ENCODE results near the gene MYO18B. TPM values are rescaled to one million over a fixed set of nuclear protein-coding genes. Genes with fewer than 3 reads are reported as not detected.

MYO18B gene
- total and polyA plus RNA-seq, 7 donors: 79.3 to 434 (median 273) TPM

DNA sequence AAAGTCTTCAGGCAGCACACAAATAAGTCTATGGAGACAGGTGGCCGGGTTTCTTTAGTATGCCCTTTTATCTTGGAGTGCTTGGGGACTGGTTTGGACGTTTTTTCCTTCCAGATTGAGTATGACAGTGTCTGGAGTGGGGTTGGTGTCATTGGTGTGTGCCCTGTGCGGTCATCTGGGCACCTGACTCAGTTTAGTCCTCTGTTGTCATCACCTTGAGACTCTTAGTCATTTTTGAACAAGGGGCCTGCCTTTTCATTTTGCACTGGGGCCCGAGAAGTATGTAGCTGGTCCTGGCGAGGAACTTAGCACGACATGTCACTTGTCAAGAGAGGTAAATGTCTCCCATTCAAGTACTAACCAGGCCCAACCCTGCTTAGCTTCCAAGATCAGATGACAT, 27.2 kb upstream of the MYO18B start:
- 26 to 57% (median 33%) methylated on average over 6 of the region's 6 CpGs for WGBS, 3 donors
- peaks cover 24% of the 10 kb centered on the region for H3K4me1 ChIP-seq
- no peaks in the 10 kb centered on the region for H3K9me3 ChIP-seq
- ATAC-seq (peak; percentile 68 to 81 (median 74)), DNase-seq (no peak)
- H3K4me3 ChIP-seq: peak overlapping the region; percentile 35
- H3K27me3 ChIP-seq (ENCODE audit: insufficient read depth in 3 of 3, low read length in 2 of 3): no peaks in the 10 kb centered on the region
- H3K27ac ChIP-seq: peak overlapping the region; percentile 75
- intact Hi-C loops (cut with DNase I): loop anchor here in 1 of 2 donors (5.0 kb wide), 1 partner anchor 232 kb away; no protein-coding TSS in a partner anchor
- TF ChIP-seq, protein P1, sequence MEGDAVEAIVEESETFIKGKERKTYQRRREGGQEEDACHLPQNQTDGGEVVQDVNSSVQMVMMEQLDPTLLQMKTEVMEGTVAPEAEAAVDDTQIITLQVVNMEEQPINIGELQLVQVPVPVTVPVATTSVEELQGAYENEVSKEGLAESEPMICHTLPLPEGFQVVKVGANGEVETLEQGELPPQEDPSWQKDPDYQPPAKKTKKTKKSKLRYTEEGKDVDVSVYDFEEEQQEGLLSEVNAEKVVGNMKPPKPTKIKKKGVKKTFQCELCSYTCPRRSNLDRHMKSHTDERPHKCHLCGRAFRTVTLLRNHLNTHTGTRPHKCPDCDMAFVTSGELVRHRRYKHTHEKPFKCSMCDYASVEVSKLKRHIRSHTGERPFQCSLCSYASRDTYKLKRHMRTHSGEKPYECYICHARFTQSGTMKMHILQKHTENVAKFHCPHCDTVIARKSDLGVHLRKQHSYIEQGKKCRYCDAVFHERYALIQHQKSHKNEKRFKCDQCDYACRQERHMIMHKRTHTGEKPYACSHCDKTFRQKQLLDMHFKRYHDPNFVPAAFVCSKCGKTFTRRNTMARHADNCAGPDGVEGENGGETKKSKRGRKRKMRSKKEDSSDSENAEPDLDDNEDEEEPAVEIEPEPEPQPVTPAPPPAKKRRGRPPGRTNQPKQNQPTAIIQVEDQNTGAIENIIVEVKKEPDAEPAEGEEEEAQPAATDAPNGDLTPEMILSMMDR (IDR thresholded peaks at IDR 0.05): no peak
- no peaks in the 10 kb centered on the region for H3K36me3 ChIP-seq (ENCODE audit: insufficient read depth in 1 of 2, low read depth in 1 of 2)

DNA sequence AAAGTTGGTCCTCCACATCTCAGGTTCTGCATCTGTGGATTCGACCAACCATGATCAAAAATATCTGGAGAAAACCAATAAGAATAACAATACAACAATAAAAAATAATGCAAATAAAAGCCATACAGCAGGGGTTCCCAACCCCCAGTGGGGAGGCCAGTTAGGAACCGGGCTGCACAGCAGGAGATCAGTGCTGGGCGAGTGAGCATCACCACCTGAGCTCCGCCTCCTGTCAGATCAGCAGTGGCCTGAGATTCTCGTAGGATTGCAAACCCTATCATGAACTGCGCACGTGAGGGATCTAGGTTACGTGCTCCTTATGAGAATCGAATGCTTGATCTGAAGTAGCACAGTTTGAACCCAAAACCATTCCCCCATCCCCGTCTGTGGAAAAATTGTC, 25.4 kb upstream of the MYO18B start:
- Histone ChIP-seq H3K36me3 (ENCODE audit: insufficient read depth in 1 of 2, low read depth in 1 of 2) (no peaks in the 10 kb centered on the region), H3K4me1 (peaks cover 24% of the 10 kb centered on the region), H3K9me3 (no peaks in the 10 kb centered on the region), H3K4me3 (no peak overlapping the region), H3K27me3 (ENCODE audit: insufficient read depth in 3 of 3, low read length in 2 of 3) (no peaks in the 10 kb centered on the region), H3K27ac (no peak overlapping the region)
- WGBS, 3 donors: 90 to 91% (median 91%) methylated on average over 10 of the region's 10 CpGs
- intact Hi-C loops (cut with DNase I): no loop called here
- ATAC-seq (no peak), DNase-seq (no peak)
- TF ChIP-seq, protein P1 (IDR thresholded peaks at IDR 0.05): no peak

DNA sequence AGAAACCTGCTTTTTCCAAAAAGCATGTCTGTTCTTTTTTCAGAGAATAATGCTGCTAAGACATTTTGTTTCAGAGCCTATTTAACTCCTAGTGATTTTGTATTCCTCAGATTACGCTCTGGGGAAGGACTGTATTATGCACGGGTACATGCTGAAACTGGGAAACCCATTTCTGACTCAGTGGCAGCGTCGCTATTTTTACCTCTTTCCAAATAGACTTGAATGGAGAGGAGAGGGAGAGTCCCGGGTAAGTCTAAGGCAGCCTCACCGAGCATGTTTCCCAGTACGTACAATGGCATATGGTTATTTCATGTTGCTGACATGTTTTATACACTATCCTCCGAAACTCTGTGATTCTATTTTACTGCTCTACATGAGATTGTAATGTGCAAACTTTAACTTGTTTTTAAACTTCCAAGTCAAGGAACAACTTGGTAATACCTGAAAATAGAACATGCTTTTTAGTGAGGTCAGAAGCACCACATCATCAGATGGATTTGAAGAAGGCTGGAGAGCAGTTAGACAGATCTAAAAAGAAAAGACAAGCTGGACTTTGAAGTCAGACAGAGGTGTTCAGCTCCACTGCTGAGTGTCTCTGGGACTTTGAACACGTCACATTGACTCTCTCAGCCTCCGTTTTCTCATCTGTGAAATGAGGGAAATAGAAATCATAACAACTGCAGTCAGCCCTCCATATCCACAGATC, 23.7 kb upstream of the MYO18B start:
- ATAC-seq: peak in 3 of 4 donors; percentile 68 to 84 (median 76)
- WGBS, 3 donors: 48 to 84% (median 61%) methylated on average over 10 of the region's 10 CpGs
- Histone ChIP-seq H3K4me3 (no peak overlapping the region), H3K9me3 (no peaks in the 10 kb centered on the region), H3K27me3 (ENCODE audit: insufficient read depth in 3 of 3, low read length in 2 of 3) (no peaks in the 10 kb centered on the region), H3K27ac (peak overlapping the region; percentile 42), H3K4me1 (peaks cover 18% of the 10 kb centered on the region), H3K36me3 (ENCODE audit: insufficient read depth in 1 of 2, low read depth in 1 of 2) (no peaks in the 10 kb centered on the region)
- intact Hi-C loops (cut with DNase I): no loop called here
- TF ChIP-seq, protein P1 (IDR thresholded peaks at IDR 0.05): no peak
- no peak for DNase-seq

DNA sequence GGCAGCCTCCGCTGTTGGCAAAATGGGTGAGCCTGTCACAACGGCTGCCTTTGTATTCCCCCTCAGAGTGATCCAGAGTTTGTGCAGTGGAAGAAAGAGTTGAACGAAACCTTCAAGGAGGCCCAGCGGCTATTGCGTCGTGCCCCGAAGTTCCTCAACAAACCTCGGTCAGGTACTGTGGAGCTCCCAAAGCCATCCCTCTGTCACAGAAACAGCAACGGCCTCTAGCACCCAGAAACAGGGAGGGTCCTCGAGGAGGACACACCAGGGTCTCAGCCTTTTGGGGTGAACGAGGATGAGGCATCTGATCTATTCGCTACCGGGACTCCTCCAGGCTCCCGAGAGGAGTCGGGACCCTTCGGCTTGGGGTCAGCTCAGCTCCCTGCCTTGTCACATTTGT, 19.8 kb upstream of the MYO18B start:
- TF ChIP-seq, protein P1 (IDR thresholded peaks at IDR 0.05): no peak
- ATAC-seq: no peak
- 93 to 98% (median 94%) methylated on average over 16 of the region's 16 CpGs for WGBS, 3 donors
- Histone ChIP-seq H3K27ac (no peak overlapping the region), H3K9me3 (no peaks in the 10 kb centered on the region), H3K27me3 (ENCODE audit: insufficient read depth in 3 of 3, low read length in 2 of 3) (no peaks in the 10 kb centered on the region), H3K4me3 (no peak overlapping the region), H3K4me1 (peaks cover 4% of the 10 kb centered on the region), H3K36me3 (ENCODE audit: insufficient read depth in 1 of 2, low read depth in 1 of 2) (no peaks in the 10 kb centered on the region)
- DNase-seq: no peak
- intact Hi-C loops (cut with DNase I): no loop called here

DNA sequence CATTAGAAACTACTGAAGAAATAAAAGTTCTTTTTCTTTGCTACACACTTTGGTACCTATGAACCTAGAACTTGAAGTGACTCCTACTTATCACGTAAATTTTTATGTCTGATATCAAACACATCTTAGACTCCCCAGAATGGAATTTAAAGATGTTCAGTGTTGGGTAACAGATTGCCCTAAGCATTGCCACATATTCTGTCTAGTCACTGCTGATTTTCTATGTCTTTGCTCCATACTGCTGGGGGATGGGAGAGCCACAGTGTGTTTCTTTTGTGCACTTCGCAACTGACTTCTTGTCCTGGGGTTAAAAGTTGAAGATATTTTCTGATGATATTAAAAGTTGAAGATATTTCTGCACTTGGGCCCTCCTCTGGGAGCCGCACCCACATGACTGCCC, 19.4 kb upstream of the MYO18B start:
- TF ChIP-seq, protein P1 (IDR thresholded peaks at IDR 0.05): no peak
- peaks cover 3% of the 10 kb centered on the region for H3K4me1 ChIP-seq
- no peak for DNase-seq
- no peaks in the 10 kb centered on the region for H3K36me3 ChIP-seq (ENCODE audit: insufficient read depth in 1 of 2, low read depth in 1 of 2)
- WGBS, 3 donors: 96 to 98% (median 97%) methylated on average over 3 of the region's 3 CpGs
- no peaks in the 10 kb centered on the region for H3K9me3 ChIP-seq
- H3K27me3 ChIP-seq (ENCODE audit: insufficient read depth in 3 of 3, low read length in 2 of 3): no peaks in the 10 kb centered on the region
- no peak overlapping the region for H3K4me3 ChIP-seq
- no peak for ATAC-seq
- H3K27ac ChIP-seq: no peak overlapping the region
- intact Hi-C loops (cut with DNase I): no loop called here

All from psoas muscle (tissue), 8 donors.